Activated B cell treated with CpG ODN at 0.5 μM for 24 hours (primary cell): ENCODE results near the gene CCDC15. TPM values are rescaled to one million over a fixed set of nuclear protein-coding genes. Genes with fewer than 3 reads are reported as not detected.

ENCODE experiments used
- ATAC-seq: fragments of 200-7000 bp; cut with Tn5 transposase; one replicate; pipeline ENCODE4 v1.10.0; 2021; ENCODE audit warnings: low read depth, mild to moderate bottlenecking, moderate library complexity
- CTCF ChIA-PET: fragments of 350-600 bp; sonication (Branson Sonifier 250); formaldehyde crosslinking; loops from one replicate; lab custom pipeline; 2021; ENCODE audit warnings: antibody characterized with exemption; lab: Charles Lee
- POLR2A ChIA-PET: fragments of 350-600 bp; sonication (Branson Sonifier 250); formaldehyde crosslinking; loops from one replicate; lab custom pipeline; 2021; ENCODE audit warnings: antibody characterized with exemption; lab: Charles Lee
- DNase-seq: peaks from one replicate; pipeline ENCODE4 v3.0.0; 2022
- H3K27ac Mint-ChIP-seq: one replicate; pipeline ENCODE4 v1.8.0; 2020; ENCODE audit warnings: mixed read lengths
- H3K27me3 Mint-ChIP-seq: one replicate; pipeline ENCODE4 v1.8.0; 2021; ENCODE audit warnings: mixed read lengths
- H3K36me3 Mint-ChIP-seq: one replicate; pipeline ENCODE4 v1.8.0; 2021; ENCODE audit warnings: low read depth, mixed read lengths
- H3K4me1 Mint-ChIP-seq: one replicate; pipeline ENCODE4 v1.8.0; 2021; ENCODE audit warnings: mixed read lengths
- H3K4me3 Mint-ChIP-seq: one replicate; pipeline ENCODE4 v1.8.0; 2020; ENCODE audit warnings: mild to moderate bottlenecking, mixed read lengths
- H3K9me3 Mint-ChIP-seq: one replicate; pipeline ENCODE4 v1.8.0; 2020; ENCODE audit warnings: mixed read lengths
- CTCF ChIP-seq: fragments of 200-600 bp; IDR thresholded peaks from one replicate; pipeline ENCODE4 v1.8.0; 2022; ENCODE audit warnings: antibody characterized with exemption, mild to moderate bottlenecking
- intact Hi-C: fragments of 100-400 bp; cut with micrococcal nuclease; formaldehyde crosslinking; loops from one replicate; pipeline ENCODE4 v1.15.1; 2024
- total RNA-seq: library from RNA; stranded (reverse); gene quantifications from 2 replicates; pipeline ENCODE4 v1.2.3, GENCODE V29; 2022

CCDC15 gene
- total RNA-seq, 1 donor from 2014 or later, result 0.71 TPM

DNA sequence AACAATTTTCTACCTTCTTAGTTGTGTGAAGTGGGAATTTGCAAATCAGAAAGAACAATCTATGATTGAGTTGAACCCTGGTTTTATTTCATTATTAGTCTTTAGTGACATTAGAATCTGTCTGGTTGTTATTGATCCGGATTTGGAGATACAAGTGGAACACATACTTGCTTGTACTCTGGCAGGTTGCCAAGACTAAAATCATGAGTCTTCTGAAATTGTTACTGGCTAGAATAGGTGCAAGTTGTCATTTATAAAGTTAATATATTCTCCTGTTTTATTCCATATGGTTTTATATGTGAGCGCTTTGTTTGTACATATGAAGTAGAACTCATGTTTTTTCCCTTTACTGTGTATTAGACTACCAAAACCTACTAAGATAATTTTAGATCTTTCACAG is 23.0 kb downstream of the CCDC15 start:
- ChIA-PET POLR2A (no interaction called here), CTCF (no interaction called here)
- intact Hi-C loops, result no loop called here
- no peaks in the 10 kb centered on the region for H3K4me1 Mint-ChIP-seq
- no peaks in the 10 kb centered on the region for H3K27me3 Mint-ChIP-seq
- no peak overlapping the region for H3K4me3 Mint-ChIP-seq
- no peak overlapping the region for H3K27ac Mint-ChIP-seq
- peaks cover 30% of the 10 kb centered on the region for H3K9me3 Mint-ChIP-seq
- no peak for DNase-seq
- TF ChIP-seq CTCF, result no peak
- H3K36me3 Mint-ChIP-seq, result peaks cover 22% of the 10 kb centered on the region
- ATAC-seq, result no peak

DNA sequence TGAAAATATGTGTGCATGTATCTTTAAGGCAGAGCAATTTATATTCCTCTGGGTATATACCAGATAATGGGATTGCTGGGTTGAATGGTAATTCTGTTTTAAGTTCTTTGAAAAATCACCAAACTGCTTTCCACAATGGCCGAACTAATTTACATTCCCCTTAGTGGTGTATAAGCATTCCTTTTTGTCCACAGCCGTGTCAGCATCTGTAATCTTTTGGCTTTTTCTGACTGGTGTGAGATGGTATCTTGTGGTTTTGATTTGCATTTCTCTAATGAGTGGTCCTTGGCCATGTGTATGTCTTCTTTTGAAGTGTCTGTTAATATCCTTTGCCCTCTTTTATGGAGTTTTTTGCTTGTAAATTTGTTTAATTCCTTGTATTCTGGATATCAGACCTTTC is 24.3 kb downstream of the CCDC15 start:
- no peak for ATAC-seq
- Mint-ChIP-seq H3K27me3 (no peaks in the 10 kb centered on the region), H3K9me3 (peaks cover 43% of the 10 kb centered on the region), H3K36me3 (peaks cover 34% of the 10 kb centered on the region), H3K4me1 (no peaks in the 10 kb centered on the region), H3K4me3 (no peak overlapping the region), H3K27ac (no peak overlapping the region)
- ChIA-PET CTCF (no interaction called here), POLR2A (no interaction called here)
- intact Hi-C loops, result no loop called here
- no peak for DNase-seq
- no peak for TF ChIP-seq CTCF

DNA sequence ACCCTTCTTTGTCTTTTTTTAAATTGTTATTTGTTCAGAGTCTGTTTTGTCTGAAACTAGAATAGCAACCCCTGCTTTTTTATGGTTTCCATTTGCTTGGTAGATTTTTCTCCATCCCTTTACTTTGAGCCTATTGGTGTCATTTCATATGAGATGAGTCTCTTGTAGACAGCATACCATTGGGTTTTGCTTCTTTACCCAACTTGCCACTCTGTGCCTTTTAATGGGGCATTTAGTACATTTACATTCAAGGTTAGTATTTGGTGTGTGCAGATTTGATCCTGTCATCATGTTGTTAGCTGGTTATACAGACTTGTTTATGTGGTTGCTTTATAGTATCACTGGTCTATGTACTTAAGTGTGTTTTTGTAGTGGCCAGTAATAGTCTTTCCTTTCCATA is 28.0 kb downstream of the CCDC15 start:
- peaks cover 34% of the 10 kb centered on the region for H3K36me3 Mint-ChIP-seq
- ATAC-seq (no peak), DNase-seq (no peak)
- intact Hi-C loops, result no loop called here
- ChIA-PET CTCF (no interaction called here), POLR2A (no interaction called here)
- H3K4me1 Mint-ChIP-seq, result no peaks in the 10 kb centered on the region
- no peaks in the 10 kb centered on the region for H3K27me3 Mint-ChIP-seq
- H3K27ac Mint-ChIP-seq, result no peak overlapping the region
- H3K4me3 Mint-ChIP-seq, result no peak overlapping the region
- peaks cover 43% of the 10 kb centered on the region for H3K9me3 Mint-ChIP-seq
- TF ChIP-seq CTCF, result no peak

DNA sequence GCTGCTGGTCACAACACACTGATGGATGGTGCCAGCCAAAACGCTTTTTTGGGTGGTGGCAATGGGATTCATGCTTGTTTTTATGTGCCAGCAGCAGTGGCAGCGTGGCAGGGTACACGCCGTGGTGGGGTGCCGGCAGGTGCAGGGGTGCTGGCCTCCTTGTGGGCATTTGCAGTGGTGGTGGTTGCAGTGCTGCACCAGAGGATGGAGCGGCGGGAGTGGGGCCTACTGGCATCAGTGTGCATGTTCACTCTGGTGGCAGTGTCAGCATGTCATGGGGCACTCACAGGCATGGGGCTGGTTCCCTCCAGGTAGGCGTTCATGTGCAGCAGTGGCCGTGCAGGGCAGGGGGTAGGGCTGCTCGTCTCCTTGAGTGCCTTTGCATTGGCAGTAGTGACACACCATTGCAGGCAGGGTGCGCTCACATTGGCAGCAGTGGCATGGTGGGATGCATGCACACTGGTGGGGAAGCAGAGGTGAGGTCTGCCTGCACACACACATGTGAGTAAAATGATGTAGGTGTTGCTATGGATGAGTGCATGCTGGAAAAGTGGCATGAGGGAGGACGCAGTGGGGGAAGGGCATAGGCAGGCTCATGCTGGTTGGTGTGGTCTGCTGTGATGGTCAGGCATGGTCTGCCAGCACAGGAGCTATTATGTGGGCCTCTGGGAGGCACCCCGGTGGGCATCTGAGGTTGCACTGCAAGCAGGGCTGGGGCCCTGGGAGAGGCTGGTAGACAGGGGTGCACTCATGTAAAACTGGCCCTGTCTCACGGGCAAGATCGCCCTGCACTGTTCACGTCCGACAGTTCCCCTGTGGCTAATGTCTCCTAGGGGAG is 29.9 kb downstream of the CCDC15 start:
- POLR2A ChIA-PET, result no interaction called here
- H3K4me3 Mint-ChIP-seq, result no peak overlapping the region
- ATAC-seq, result no peak

GRCh38 chr11:124984512-124984854 is 30.5 kb downstream of the CCDC15 start:
- no peak for TF ChIP-seq CTCF
- H3K27ac Mint-ChIP-seq, result no peak overlapping the region

More for the DNA sequence above, 29.9 kb downstream of the CCDC15 start:
- H3K27ac Mint-ChIP-seq, result no peak overlapping the region
- no peaks in the 10 kb centered on the region for H3K4me1 Mint-ChIP-seq
- no peak for DNase-seq
- intact Hi-C loops, result no loop called here
- CTCF ChIA-PET, result no interaction called here
- no peaks in the 10 kb centered on the region for H3K27me3 Mint-ChIP-seq
- peaks cover 30% of the 10 kb centered on the region for H3K36me3 Mint-ChIP-seq
- peaks cover 33% of the 10 kb centered on the region for H3K9me3 Mint-ChIP-seq
- no peak for TF ChIP-seq CTCF

More at GRCh38 chr11:124984512-124984854, 30.5 kb downstream of the CCDC15 start:
- Mint-ChIP-seq H3K9me3 (peaks cover 31% of the 10 kb centered on the region), H3K4me3 (no peak overlapping the region), H3K27me3 (no peaks in the 10 kb centered on the region), H3K36me3 (peaks cover 30% of the 10 kb centered on the region), H3K4me1 (no peaks in the 10 kb centered on the region)
- CTCF ChIA-PET, result no interaction called here
- intact Hi-C loops, result no loop called here
- ATAC-seq, result no peak
- DNase-seq, result no peak
- POLR2A ChIA-PET, result no interaction called here
